Osteoblast (primary cell): ENCODE measurements around the gene MFAP1. TPM values are rescaled to one million over a fixed set of nuclear protein-coding genes. Genes with fewer than 3 reads are reported as not detected.

Experiments
- DNase-seq: peaks from one replicate; pipeline ENCODE4 v3.0.0; 2011; ENCODE audit warnings: low spot score, mixed read lengths; ENCODE audit not compliant: insufficient read length; ENCODE audit errors: missing footprints
- H2AFZ ChIP-seq: 2 replicates; pipeline ENCODE4 v1.6.0; 2011; ENCODE audit warnings: mild to moderate bottlenecking, low read length
- H3K27ac ChIP-seq: 2 replicates; pipeline ENCODE4 v1.5.1; 2011; ENCODE audit warnings: mild to moderate bottlenecking, low read depth, low read length, moderate library complexity
- H3K27me3 ChIP-seq: 2 replicates; pipeline ENCODE4 v1.6.0; 2012; ENCODE audit warnings: mild to moderate bottlenecking, control low read depth, inconsistent platforms, low read length, moderate library complexity; ENCODE audit not compliant: insufficient read depth
- H3K36me3 ChIP-seq: 2 replicates; pipeline ENCODE4 v1.5.1; 2011; ENCODE audit warnings: mild to moderate bottlenecking, low read length, control low read depth, moderate library complexity; ENCODE audit not compliant: insufficient read depth
- H3K4me1 ChIP-seq: 2 replicates; pipeline ENCODE4 v1.5.1; 2011; ENCODE audit warnings: mild to moderate bottlenecking, low read length, control low read depth, moderate library complexity; ENCODE audit not compliant: insufficient read depth
- H3K4me2 ChIP-seq: 2 replicates; pipeline ENCODE4 v1.6.0; 2011; ENCODE audit warnings: mild to moderate bottlenecking, low read length; ENCODE audit not compliant: insufficient read depth
- H3K4me3 ChIP-seq: fragments of 200-600 bp; sonication (generic); 3 replicates; pipeline ENCODE4 v1.5.1; 2012; ENCODE audit warnings: mild to moderate bottlenecking, low read length, inconsistent platforms; ENCODE audit not compliant: insufficient read depth
- H3K79me2 ChIP-seq: 2 replicates; pipeline ENCODE4 v1.6.0; 2012; ENCODE audit warnings: mild to moderate bottlenecking, low read length, control low read depth, inconsistent platforms; ENCODE audit not compliant: insufficient read depth
- H3K9me3 ChIP-seq: 2 replicates; pipeline ENCODE4 v1.5.1; 2011; ENCODE audit warnings: low read depth, low read length, control low read depth
- H4K20me1 ChIP-seq: 2 replicates; pipeline ENCODE4 v1.6.0; 2012; ENCODE audit warnings: mild to moderate bottlenecking, low read length, control low read depth; ENCODE audit not compliant: insufficient read depth
- CTCF ChIP-seq: IDR thresholded peaks from 2 replicates; pipeline ENCODE4 v1.5.1; 2011; ENCODE audit warnings: mild to moderate bottlenecking, low read depth, low read length, moderate library complexity; ENCODE audit errors: extremely low read depth
- small RNA-seq: library from RNA; depleted of rRNA; stranded (forward); fragments of <200 nt; gene quantifications from one replicate; pipeline ENCODE3, GENCODE V24; 2012
- total RNA-seq: library from RNA; depleted of rRNA; stranded (reverse); fragments of >200 nt; gene quantifications from 2 replicates; pipeline ENCODE4 v1.2.3, GENCODE V29; 2012

The MFAP1 gene
- total RNA-seq, 1 donor: 16.6 TPM

- no peak for DNase-seq
- no peak for TF ChIP-seq CTCF
- H3K4me3 ChIP-seq: no peak overlapping the region
- H3K9me3 ChIP-seq: no peaks in the 10 kb centered on the region
- no peak overlapping the region for H3K4me2 ChIP-seq
- peaks cover 16% of the 10 kb centered on the region for H4K20me1 ChIP-seq
- H3K79me2 ChIP-seq: peaks cover 16% of the 10 kb centered on the region
- no peak overlapping the region for H3K27ac ChIP-seq
- no peaks in the 10 kb centered on the region for H3K27me3 ChIP-seq
- no peak overlapping the region for H2AFZ ChIP-seq
- H3K36me3 ChIP-seq: peaks cover 92% of the 10 kb centered on the region
- H3K4me1 ChIP-seq: no peaks in the 10 kb centered on the region
These were observed 60.6 kb downstream of the MFAP1 start for GRCh38 chr15:43763819-43764446.

- Histone ChIP-seq H4K20me1 (peaks cover 16% of the 10 kb centered on the region), H3K9me3 (no peaks in the 10 kb centered on the region), H3K27ac (no peak overlapping the region), H3K4me1 (no peaks in the 10 kb centered on the region), H3K27me3 (no peaks in the 10 kb centered on the region), H3K4me2 (no peak overlapping the region), H3K36me3 (peaks cover 91% of the 10 kb centered on the region), H3K79me2 (peaks cover 21% of the 10 kb centered on the region), H3K4me3 (no peak overlapping the region), H2AFZ (no peak overlapping the region)
- DNase-seq: no peak
- TF ChIP-seq CTCF: no peak
These were observed 61.7 kb downstream of the MFAP1 start for GRCh38 chr15:43762824-43763223.

Small RNAs within 50 kb of the gene (small RNA-seq; reads per million reads assigned to genes)
- not detected for gene MIR1282
- gene RF00019: not detected

Other genes with a start within 250 kb of the MFAP1 start
- gene PPIP5K1, start 234.5 kb downstream of the MFAP1 start, total RNA-seq: 20.3 and 45.1 TPM in 2 replicates
- not detected in 2 replicates for gene CKMT1B, start 230.7 kb downstream of the MFAP1 start, total RNA-seq
- under 0.01 TPM in 2 replicates for gene STRC, start 205.9 kb downstream of the MFAP1 start, total RNA-seq
- gene CATSPER2, start 175.8 kb downstream of the MFAP1 start, total RNA-seq: 1.1 and 3.8 TPM in 2 replicates
- not detected in 2 replicates for gene CKMT1A, start 130.8 kb downstream of the MFAP1 start, total RNA-seq
- gene PDIA3, start 78.3 kb downstream of the MFAP1 start, total RNA-seq: 160 and 173 TPM in 2 replicates
- gene ELL3, start 47.7 kb downstream of the MFAP1 start, total RNA-seq: 1.2 and 3.6 TPM in 2 replicates
- gene SERF2, start 32.4 kb downstream of the MFAP1 start, total RNA-seq: 432 and 461 TPM in 2 replicates
- not detected in 2 replicates for gene SERINC4, start 24.5 kb downstream of the MFAP1 start, total RNA-seq
- gene HYPK, start 24.1 kb downstream of the MFAP1 start, total RNA-seq: 5.4 and 6.5 TPM in 2 replicates
- 6.5 and 7.6 TPM in 2 replicates for gene WDR76, start 2.3 kb upstream of the MFAP1 start, total RNA-seq